ENCODE data around the gene SCARB2.

The SCARB2 gene

DNA sequence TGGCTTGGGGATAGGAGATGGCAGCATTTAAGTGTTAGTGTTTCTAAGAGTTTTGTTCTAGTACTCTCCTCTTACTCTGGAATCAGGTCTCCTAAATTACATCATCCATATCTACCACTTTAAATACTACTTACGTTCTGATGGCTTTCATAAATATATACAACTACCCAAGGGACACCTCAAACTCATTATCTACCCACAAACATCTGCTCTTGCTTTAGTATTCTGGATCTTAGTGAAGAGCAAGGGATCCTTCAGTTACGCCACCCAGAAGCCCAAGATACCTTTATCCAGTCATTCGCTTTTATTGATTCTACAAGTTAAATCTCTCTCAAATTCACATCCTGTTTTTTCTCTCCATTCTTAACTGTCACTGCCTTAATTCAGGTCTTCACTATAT is 72.4 kb downstream of the SCARB2 start:
- no peak for DNase-seq

DNA sequence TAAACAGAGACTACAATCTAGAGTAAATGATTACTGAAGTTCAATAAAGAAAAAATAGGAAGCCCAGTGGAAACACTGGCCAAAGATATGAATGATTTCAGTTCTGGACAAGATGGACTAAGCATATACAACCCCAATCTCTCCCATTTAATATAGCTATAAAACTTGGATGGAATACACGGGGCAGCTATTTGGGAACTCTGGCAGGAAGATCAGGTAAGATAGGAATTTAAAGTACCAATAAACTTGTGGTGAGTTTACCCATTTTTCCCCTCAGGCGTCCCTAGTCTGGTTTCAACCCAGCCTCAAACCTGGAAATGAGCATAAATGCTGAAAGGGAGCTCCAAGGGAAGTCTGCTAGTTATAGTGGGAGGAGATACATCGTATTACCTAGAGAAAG is 85.9 kb downstream of the SCARB2 start:
- DNase-seq = no peak

DNA sequence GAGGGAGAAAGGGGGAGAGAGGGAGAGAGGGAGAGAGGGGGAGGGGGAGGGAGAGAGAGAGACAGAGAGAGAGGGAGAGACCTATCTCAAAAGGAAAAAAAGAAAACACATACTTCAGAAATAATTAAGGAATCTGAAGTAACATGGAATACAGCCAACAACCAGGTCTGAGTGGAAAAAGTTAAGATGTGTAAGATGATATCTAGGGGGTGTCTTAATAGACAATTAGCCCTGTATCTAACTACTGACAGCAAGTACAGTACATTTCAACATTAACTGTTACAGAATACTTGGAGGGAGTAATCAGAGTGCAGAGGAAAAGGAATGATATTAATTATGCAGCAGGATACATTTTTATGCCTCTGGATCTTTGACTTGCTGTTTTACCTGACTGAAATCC is 87.8 kb downstream of the SCARB2 start:
- DNase-seq = no peak

GRCh38 chr4:76120199-76120598 is 93.4 kb downstream of the SCARB2 start:
- no peak for DNase-seq

- DNase-seq = no peak
Measured at GRCh38 chr4:76117536-76117935, 96.1 kb downstream of the SCARB2 start.

GRCh38 chr4:76116821-76117220 is 96.8 kb downstream of the SCARB2 start:
- no peak for DNase-seq
